Muscle of arm (tissue), 12 donors: ENCODE data around the gene DUSP22. TPM values are rescaled to one million over a fixed set of nuclear protein-coding genes. Genes with fewer than 3 reads are reported as not detected.
"Not testable (repeated sequence)": the region's sequence is repeated elsewhere in the genome, so short reads cannot be mapped to it uniquely, and the experiment has no call there.

Experiments used
- DNase-seq: peaks from one replicate; pipeline ENCODE4 v3.0.0-alpha.2; 2013
- polyA plus RNA-seq, 12 donors: library from polyadenylated mRNA; unstranded; fragments of 120-200 nt; gene quantifications; one replicate each; pipeline ENCODE4 v1.2.1, GENCODE V29; 2013; ENCODE audit not compliant: insufficient read length in 12 of 12

Gene DUSP22
- polyA plus RNA-seq, 12 donors, result 22.7 to 31.5 (median 28.0) TPM; not detected in 1

- DNase-seq, result no peak
Measured at GRCh38 chr6:322940-323729, 30.8 kb downstream of the DUSP22 start.

GRCh38 chr6:323730-324088, 31.4 kb downstream of the DUSP22 start:
- DNase-seq, result no peak

GRCh38 chr6:324116-324728, 31.9 kb downstream of the DUSP22 start:
- DNase-seq, result no peak

- no peak for DNase-seq
Measured at GRCh38 chr6:324729-325125, 32.4 kb downstream of the DUSP22 start.

- DNase-seq, result not testable (repeated sequence)
Measured at GRCh38 chr6:325161-325860, 33.0 kb downstream of the DUSP22 start.

- not testable (repeated sequence) for DNase-seq
Measured at GRCh38 chr6:326066-326465, 33.8 kb downstream of the DUSP22 start.

- no peak for DNase-seq
Measured at GRCh38 chr6:326896-327537, 34.7 kb downstream of the DUSP22 start.

GRCh38 chr6:327538-328116, 35.3 kb downstream of the DUSP22 start:
- no peak for DNase-seq

GRCh38 chr6:328136-328670, 35.9 kb downstream of the DUSP22 start:
- DNase-seq, result peak; percentile 27

- DNase-seq, result no peak
Measured at GRCh38 chr6:328924-329323, 36.6 kb downstream of the DUSP22 start.

GRCh38 chr6:329888-330691, 37.8 kb downstream of the DUSP22 start:
- no peak for DNase-seq

- DNase-seq, result no peak
Measured at GRCh38 chr6:330948-331347, 38.7 kb downstream of the DUSP22 start.

GRCh38 chr6:331622-332521, 39.6 kb downstream of the DUSP22 start:
- no peak for DNase-seq

- DNase-seq, result no peak
Measured at GRCh38 chr6:332671-333070, 40.4 kb downstream of the DUSP22 start.

GRCh38 chr6:333379-334002, 41.2 kb downstream of the DUSP22 start:
- DNase-seq, result no peak

- no peak for DNase-seq
Measured at GRCh38 chr6:334536-335510, 42.5 kb downstream of the DUSP22 start.

GRCh38 chr6:335572-335971, 43.3 kb downstream of the DUSP22 start:
- no peak for DNase-seq
